Activated naive CD4-positive, alpha-beta T cell treated with anti-CD3 and anti-CD28 coated beads for 36 hours (primary cell): Measurements from ENCODE around the gene NRGN. TPM values are rescaled to one million over a fixed set of nuclear protein-coding genes. Genes with fewer than 3 reads are reported as not detected.

ENCODE experiments used
- CTCF ChIA-PET: fragments of 350-600 bp; sonication (Branson Sonifier 250); formaldehyde crosslinking; loops from one replicate; lab custom pipeline; 2021; ENCODE audit warnings: antibody characterized with exemption; lab: Charles Lee
- DNase-seq: peaks from one replicate; pipeline ENCODE4 v3.0.0-alpha.2; 2020
- H3K27ac Mint-ChIP-seq: one replicate; pipeline ENCODE4 v1.8.0; 2021; ENCODE audit warnings: mild to moderate bottlenecking, mixed read lengths
- H3K27me3 Mint-ChIP-seq: one replicate; pipeline ENCODE4 v1.8.0; 2021; ENCODE audit warnings: low read depth, mixed read lengths
- H3K36me3 Mint-ChIP-seq: one replicate; pipeline ENCODE4 v1.8.0; 2021; ENCODE audit warnings: low read depth, mixed read lengths
- H3K4me1 Mint-ChIP-seq: one replicate; pipeline ENCODE4 v1.8.0; 2021; ENCODE audit warnings: low read depth, mixed read lengths
- H3K4me3 Mint-ChIP-seq: one replicate; pipeline ENCODE4 v1.8.0; 2021; ENCODE audit warnings: mild to moderate bottlenecking, moderate library complexity, mixed read lengths
- H3K9me3 Mint-ChIP-seq: one replicate; pipeline ENCODE4 v1.8.0; 2021; ENCODE audit warnings: mixed read lengths
- intact Hi-C: fragments of 100-400 bp; cut with micrococcal nuclease; formaldehyde crosslinking; loops from one replicate; pipeline ENCODE4 v1.15.1; 2023
- total RNA-seq, 2 experiments: library from RNA; stranded (reverse); gene quantifications; one replicate each; pipeline ENCODE4 v1.2.3, GENCODE V29; 2021

Gene NRGN
- total RNA-seq: 10 to 100 TPM; 10.3 to 10.8 TPM

GRCh38 chr11:124739479-124740276 is at the start of gene NRGN:
TSS of gene NRGN (plus strand) at chr11:124739942. CDS start at chr11:124740085, 143 bp downstream.
- DNase-seq: peak; percentile 90
- Mint-ChIP-seq H3K36me3 (no peaks in the 10 kb centered on the region), H3K4me1 (peaks cover 8% of the 10 kb centered on the region), H3K4me3 (peak within 1 kb of the TSS; percentile 77), H3K27me3 (peaks cover 2% of the 10 kb centered on the region), H3K27ac (no peak within 1 kb of the TSS), H3K9me3 (no peaks in the 10 kb centered on the region)
- intact Hi-C loops: loop anchor here (1.0 to 10.0 kb wide), 7 partner anchors 8 to 1675 kb away; partner anchors contain the start of genes HSPA8, SIAE and SPA17
- CTCF ChIA-PET: interaction anchor here (1.0 to 2.7 kb wide), 4 partner anchors 13 to 99 kb away, joined by 4 to 14 read pairs (median 6); no protein-coding TSS in a partner anchor

DNA sequence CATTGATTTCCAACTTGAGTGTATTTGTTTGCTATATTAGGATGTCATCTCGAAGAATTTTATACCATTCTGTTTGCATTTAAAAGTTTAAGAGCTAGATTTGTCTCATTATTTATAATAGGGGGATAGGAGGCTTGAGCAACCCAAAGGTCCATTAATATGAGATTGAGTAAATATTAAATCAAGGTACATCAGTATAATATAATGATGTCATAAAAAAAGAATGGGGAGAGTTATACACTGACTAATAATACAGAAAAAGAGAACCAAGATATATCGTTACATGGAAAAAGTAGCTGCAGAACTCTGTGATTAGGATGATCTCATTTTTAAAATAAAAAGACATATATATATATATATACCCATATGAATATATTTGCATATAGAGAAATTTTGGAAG is 46.6 kb upstream of the NRGN start:
- no peaks in the 10 kb centered on the region for H3K9me3 Mint-ChIP-seq
- no peak for DNase-seq
- no peaks in the 10 kb centered on the region for H3K4me1 Mint-ChIP-seq
- no peaks in the 10 kb centered on the region for H3K27me3 Mint-ChIP-seq
- no peaks in the 10 kb centered on the region for H3K36me3 Mint-ChIP-seq
- intact Hi-C loops: no loop called here
- H3K27ac Mint-ChIP-seq: no peak overlapping the region
- CTCF ChIA-PET: no interaction called here
- no peak overlapping the region for H3K4me3 Mint-ChIP-seq

- CTCF ChIA-PET: interaction anchor here (1.0 kb wide), 1 partner anchor 30 kb away, joined by 3 read pairs; no protein-coding TSS in a partner anchor
These were observed 40.2 kb upstream of the NRGN start for GRCh38 chr11:124699547-124699946.

DNA sequence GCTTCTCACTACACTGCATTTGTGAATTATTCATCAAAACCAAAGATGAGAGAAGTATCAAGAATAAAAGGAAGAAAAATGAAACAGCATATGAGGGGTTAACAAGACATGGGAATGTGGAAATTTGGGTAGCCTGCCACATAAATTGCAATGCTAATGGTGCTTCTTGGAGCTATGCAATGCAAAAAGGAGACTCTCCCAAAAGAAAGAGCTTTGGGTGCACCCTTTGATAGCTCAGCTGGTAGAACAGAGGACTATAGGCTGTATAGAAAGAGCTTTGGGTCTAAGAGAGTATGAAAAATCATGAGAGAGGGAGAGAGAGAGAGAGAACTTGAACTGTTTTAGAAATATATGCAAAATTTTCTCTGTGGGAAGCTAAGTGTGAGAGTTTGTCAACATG is 39.7 kb upstream of the NRGN start:
- H3K27me3 Mint-ChIP-seq: no peaks in the 10 kb centered on the region
- CTCF ChIA-PET: interaction anchor here (0.7 to 1.0 kb wide), 2 partner anchors 31 to 1049 kb away, joined by 3 read pairs; no protein-coding TSS in a partner anchor
- no peaks in the 10 kb centered on the region for H3K4me1 Mint-ChIP-seq
- H3K36me3 Mint-ChIP-seq: no peaks in the 10 kb centered on the region
- intact Hi-C loops: no loop called here
- H3K27ac Mint-ChIP-seq: no peak overlapping the region
- no peak for DNase-seq
- no peak overlapping the region for H3K4me3 Mint-ChIP-seq
- H3K9me3 Mint-ChIP-seq: no peaks in the 10 kb centered on the region

More at GRCh38 chr11:124699547-124699946, 40.2 kb upstream of the NRGN start:
- no peak for DNase-seq
- no peak overlapping the region for H3K27ac Mint-ChIP-seq
- no peaks in the 10 kb centered on the region for H3K9me3 Mint-ChIP-seq
- intact Hi-C loops: no loop called here
- H3K4me1 Mint-ChIP-seq: no peaks in the 10 kb centered on the region
- no peaks in the 10 kb centered on the region for H3K36me3 Mint-ChIP-seq
- no peak overlapping the region for H3K4me3 Mint-ChIP-seq
- no peaks in the 10 kb centered on the region for H3K27me3 Mint-ChIP-seq

GRCh38 chr11:124707829-124708228 is 31.9 kb upstream of the NRGN start:
- no peak overlapping the region for H3K27ac Mint-ChIP-seq
- intact Hi-C loops: no loop called here
- H3K4me3 Mint-ChIP-seq: no peak overlapping the region
- peaks cover 8% of the 10 kb centered on the region for H3K36me3 Mint-ChIP-seq
- CTCF ChIA-PET: no interaction called here
- no peaks in the 10 kb centered on the region for H3K4me1 Mint-ChIP-seq
- no peak for DNase-seq
- peaks cover 6% of the 10 kb centered on the region for H3K9me3 Mint-ChIP-seq
- H3K27me3 Mint-ChIP-seq: no peaks in the 10 kb centered on the region

DNA sequence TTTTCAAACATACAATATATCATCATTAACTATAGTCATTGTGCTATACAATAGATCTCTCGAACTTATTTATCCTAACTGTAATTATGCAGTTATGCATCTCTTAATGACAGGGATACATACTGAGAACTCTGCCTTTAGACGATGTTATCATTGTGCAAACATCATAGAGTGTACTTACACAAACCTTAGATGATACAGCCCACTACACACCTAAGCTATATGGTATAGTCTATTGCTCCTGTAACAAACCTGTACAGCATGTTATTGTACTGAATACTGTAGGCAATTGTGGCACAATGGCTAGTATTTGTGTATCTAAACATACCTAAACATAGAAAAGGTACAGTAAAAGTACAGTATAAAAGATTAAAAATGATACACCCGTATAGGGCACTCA is 27.4 kb upstream of the NRGN start:
- CTCF ChIA-PET: no interaction called here
- peaks cover 4% of the 10 kb centered on the region for H3K36me3 Mint-ChIP-seq
- no peak overlapping the region for H3K27ac Mint-ChIP-seq
- no peak for DNase-seq
- no peak overlapping the region for H3K4me3 Mint-ChIP-seq
- H3K4me1 Mint-ChIP-seq: peaks cover 1% of the 10 kb centered on the region
- intact Hi-C loops: no loop called here
- H3K27me3 Mint-ChIP-seq: peaks cover 17% of the 10 kb centered on the region
- peaks cover 6% of the 10 kb centered on the region for H3K9me3 Mint-ChIP-seq

- H3K27me3 Mint-ChIP-seq: peaks cover 26% of the 10 kb centered on the region
- CTCF ChIA-PET: interaction anchor here (0.9 kb wide), 1 partner anchor 71 kb away, joined by 3 read pairs; no protein-coding TSS in a partner anchor
- peaks cover 11% of the 10 kb centered on the region for H3K4me1 Mint-ChIP-seq
- DNase-seq: no peak
- no peaks in the 10 kb centered on the region for H3K9me3 Mint-ChIP-seq
- H3K36me3 Mint-ChIP-seq: no peaks in the 10 kb centered on the region
- intact Hi-C loops: no loop called here
- H3K27ac Mint-ChIP-seq: no peak overlapping the region
- no peak overlapping the region for H3K4me3 Mint-ChIP-seq
These were observed 23.2 kb upstream of the NRGN start for GRCh38 chr11:124716591-124716990.

DNA sequence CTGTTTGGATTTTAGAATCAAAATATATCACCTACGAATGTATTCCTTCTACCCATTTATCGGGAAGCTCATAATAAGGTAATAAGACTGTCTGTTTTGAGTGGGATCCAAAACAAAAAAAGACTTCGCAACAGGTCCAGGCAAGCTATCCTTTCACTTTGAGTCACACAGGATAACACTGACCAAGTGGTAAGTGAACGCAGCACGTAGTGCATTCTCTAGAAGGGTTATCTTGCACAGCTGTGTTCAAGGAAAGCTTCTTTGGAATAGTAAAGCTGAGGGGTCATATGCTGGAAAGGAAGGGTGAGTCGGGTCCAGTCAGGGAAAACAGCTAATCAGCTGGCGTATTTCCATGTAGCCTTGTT is 22.3 kb upstream of the NRGN start:
- intact Hi-C loops: no loop called here
- H3K27me3 Mint-ChIP-seq: peaks cover 26% of the 10 kb centered on the region
- no peak overlapping the region for H3K27ac Mint-ChIP-seq

DNA sequence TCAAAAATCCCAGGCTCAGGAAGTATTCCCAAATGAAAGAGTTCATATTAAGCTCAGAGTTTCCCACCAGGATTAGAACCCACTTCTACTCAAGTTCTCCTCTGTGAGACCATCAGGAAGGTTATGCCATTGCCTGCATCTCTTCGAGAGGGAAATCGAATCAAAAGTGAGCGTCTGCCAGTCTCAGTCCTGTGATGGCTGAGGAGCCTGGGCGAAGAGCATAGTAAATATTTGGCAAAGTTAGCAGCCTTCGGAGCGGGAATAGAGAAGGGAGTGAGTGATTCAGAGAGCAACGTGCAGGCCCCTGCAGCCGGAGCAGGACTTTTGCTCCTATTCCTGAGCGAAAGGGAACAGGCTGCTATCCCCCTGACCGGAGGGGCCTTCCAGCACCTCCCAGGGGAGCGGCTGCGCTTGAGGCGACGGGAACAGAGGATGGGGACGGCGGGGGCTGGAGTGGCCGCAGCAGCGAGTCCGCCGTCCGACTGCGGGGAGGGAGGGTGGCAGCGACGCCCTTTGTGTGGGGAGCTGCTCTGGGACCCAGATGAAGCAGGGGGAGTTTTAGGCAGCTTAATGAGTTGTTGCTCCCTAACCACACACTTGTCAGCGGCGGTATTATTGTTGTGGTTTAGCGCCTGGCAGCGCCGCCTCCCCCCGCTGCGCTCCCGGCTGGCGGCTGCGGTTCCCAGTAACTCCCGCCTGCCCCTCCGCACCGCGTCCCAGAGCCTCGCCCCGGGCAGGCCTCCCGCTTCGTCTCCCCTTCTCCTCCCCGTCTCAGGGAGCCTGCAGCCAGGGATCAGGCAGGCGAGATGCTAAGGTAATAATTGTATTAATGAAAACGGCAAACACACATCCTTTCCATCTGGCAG is 21.7 kb upstream of the NRGN start:
- no peaks in the 10 kb centered on the region for H3K9me3 Mint-ChIP-seq
- H3K4me3 Mint-ChIP-seq: peak overlapping the region; percentile 58
- intact Hi-C loops: no loop called here
- peaks cover 23% of the 10 kb centered on the region for H3K4me1 Mint-ChIP-seq
- CTCF ChIA-PET: interaction anchor here (1.1 kb wide), 1 partner anchor 49 kb away, joined by 3 read pairs; no protein-coding TSS in a partner anchor
- H3K36me3 Mint-ChIP-seq: no peaks in the 10 kb centered on the region
- no peak overlapping the region for H3K27ac Mint-ChIP-seq
- DNase-seq: peak; percentile 54
- peaks cover 26% of the 10 kb centered on the region for H3K27me3 Mint-ChIP-seq

More for the DNA sequence above, 22.3 kb upstream of the NRGN start:
- Mint-ChIP-seq H3K4me1 (peaks cover 17% of the 10 kb centered on the region), H3K4me3 (peak overlapping the region; percentile 58), H3K9me3 (no peaks in the 10 kb centered on the region), H3K36me3 (no peaks in the 10 kb centered on the region)
- no peak for DNase-seq
- CTCF ChIA-PET: interaction anchor here (0.9 to 1.1 kb wide), 2 partner anchors 48 to 72 kb away, joined by 3 read pairs; no protein-coding TSS in a partner anchor

DNA sequence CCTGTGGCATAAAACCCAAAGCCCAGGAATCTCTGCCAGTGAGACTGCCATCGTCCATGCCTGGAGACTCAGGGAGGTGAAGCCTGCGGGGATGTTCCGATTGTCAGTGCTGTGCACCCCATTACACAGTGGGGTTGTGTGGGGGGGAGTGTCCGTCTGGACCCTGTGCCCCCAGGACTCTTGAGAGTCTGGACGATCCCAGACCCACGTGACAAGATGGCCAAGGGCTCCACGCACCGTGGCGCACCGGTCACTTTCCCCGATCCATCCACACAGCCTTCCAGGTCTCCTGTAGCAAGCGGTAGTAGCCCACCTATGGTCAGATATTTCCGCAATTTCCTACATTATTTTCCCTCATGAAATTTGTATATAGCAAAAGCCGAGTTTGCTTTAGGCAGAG is 20.9 kb upstream of the NRGN start:
- H3K4me1 Mint-ChIP-seq: peaks cover 23% of the 10 kb centered on the region
- intact Hi-C loops: no loop called here
- no peak overlapping the region for H3K27ac Mint-ChIP-seq
- DNase-seq: no peak
- CTCF ChIA-PET: no interaction called here
- no peaks in the 10 kb centered on the region for H3K9me3 Mint-ChIP-seq
- peaks cover 26% of the 10 kb centered on the region for H3K27me3 Mint-ChIP-seq
- no peak overlapping the region for H3K4me3 Mint-ChIP-seq
- no peaks in the 10 kb centered on the region for H3K36me3 Mint-ChIP-seq

GRCh38 chr11:124719534-124719933 is 20.2 kb upstream of the NRGN start:
- Mint-ChIP-seq H3K36me3 (no peaks in the 10 kb centered on the region), H3K4me1 (peaks cover 23% of the 10 kb centered on the region), H3K27me3 (peaks cover 24% of the 10 kb centered on the region), H3K27ac (no peak overlapping the region), H3K4me3 (no peak overlapping the region), H3K9me3 (no peaks in the 10 kb centered on the region)
- no peak for DNase-seq
- intact Hi-C loops: no loop called here
- CTCF ChIA-PET: no interaction called here

DNA sequence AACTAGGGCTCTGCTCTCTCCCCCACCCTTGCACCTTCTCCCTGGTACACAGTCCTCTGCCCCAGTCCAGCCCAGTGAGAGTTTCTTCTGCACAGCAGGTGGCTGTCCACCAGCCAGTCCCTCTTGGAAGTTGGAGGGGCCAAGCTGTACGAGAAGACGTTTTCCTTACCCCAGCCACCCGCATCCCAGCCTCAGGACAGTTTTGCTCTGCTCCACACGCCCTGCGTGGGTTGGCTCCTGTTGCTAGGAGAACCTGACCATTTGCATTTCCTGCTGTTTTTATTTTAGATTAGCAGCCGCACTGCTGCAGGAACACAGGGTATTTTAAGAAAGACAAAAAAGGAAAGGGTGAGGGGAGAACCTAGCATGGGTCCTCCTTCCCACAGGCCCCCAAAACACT is 17.6 kb upstream of the NRGN start:
- Mint-ChIP-seq H3K36me3 (no peaks in the 10 kb centered on the region), H3K27me3 (peaks cover 19% of the 10 kb centered on the region), H3K9me3 (no peaks in the 10 kb centered on the region), H3K4me1 (peaks cover 27% of the 10 kb centered on the region), H3K27ac (no peak overlapping the region), H3K4me3 (no peak overlapping the region)
- intact Hi-C loops: no loop called here
- CTCF ChIA-PET: interaction anchor here (2.7 kb wide), 1 partner anchor 41 kb away, joined by 8 read pairs; no protein-coding TSS in a partner anchor
- no peak for DNase-seq
